OCI-LY3 (cell line): ENCODE measurements around the gene DFFB.

Experiments used
- H2AFZ ChIP-seq: fragments of 200-600, 300-600 bp; shearing (Covaris generic); 2 replicates; pipeline ENCODE4 v1.6.0; 2014; ENCODE audit warnings: antibody characterized with exemption, low read depth, low read length
- H3K27ac ChIP-seq: fragments of 200-600, 300-600 bp; sonication (generic); 2 replicates; pipeline ENCODE4 v1.5.1; 2014; ENCODE audit warnings: mild to moderate bottlenecking, low read length, moderate library complexity, mixed read lengths
- H3K27me3 ChIP-seq: fragments of 200-600, 300-600 bp; sonication (generic); 2 replicates; pipeline ENCODE4 v1.6.1; 2014; ENCODE audit warnings: low read depth, low read length, mixed read lengths
- H3K36me3 ChIP-seq: fragments of 200-600, 300-600 bp; sonication (generic); replicated peaks from 2 replicates; pipeline ENCODE3; 2014; ENCODE audit warnings: low read depth, low read length, mixed read lengths
- H3K4me1 ChIP-seq: fragments of 300-600, 200-600 bp; sonication (generic); 2 replicates; pipeline ENCODE4 v1.6.1; 2014; ENCODE audit warnings: low read length, mixed read lengths
- H3K4me2 ChIP-seq: fragments of 200-600, 300-600 bp; sonication (generic); 2 replicates; pipeline ENCODE4 v1.6.1; 2014; ENCODE audit warnings: low read length, mixed read lengths
- H3K4me3 ChIP-seq: fragments of 300-600, 200-600 bp; sonication (generic); 2 replicates; pipeline ENCODE4 v1.5.1; 2014; ENCODE audit warnings: antibody characterized with exemption, mild to moderate bottlenecking, low read length, moderate library complexity
- H3K79me2 ChIP-seq: fragments of 300-600, 200-600 bp; shearing (Covaris generic); 2 replicates; pipeline ENCODE4 v1.6.1; 2014; ENCODE audit warnings: mild to moderate bottlenecking, low read length, mixed read lengths
- H3K9ac ChIP-seq: fragments of 300-600, 200-600 bp; shearing (Covaris generic); 2 replicates; pipeline ENCODE4 v1.6.0; 2014; ENCODE audit warnings: mild to moderate bottlenecking, low read length, moderate library complexity
- H3K9me3 ChIP-seq: fragments of 200-600, 300-600 bp; shearing (Covaris generic); 2 replicates; pipeline ENCODE4 v1.6.1; 2014; ENCODE audit warnings: low read length, mixed read lengths; ENCODE audit not compliant: insufficient read depth
- H4K20me1 ChIP-seq: fragments of 200-600, 300-600 bp; sonication (generic); 2 replicates; pipeline ENCODE4 v1.6.1; 2016; ENCODE audit warnings: low read length, mixed read lengths; ENCODE audit not compliant: insufficient read depth
- CTCF ChIP-seq: fragments of 200-600, 300-600 bp; sonication (generic); IDR thresholded peaks from 2 replicates; pipeline ENCODE4 v1.5.1; 2014; ENCODE audit warnings: antibody characterized with exemption, low read length, low read depth
- EZH2phosphoT487 ChIP-seq: fragments of 200-600 bp; shearing (Covaris generic); IDR thresholded peaks from 2 replicates; pipeline ENCODE4 v1.6.1; 2018; ENCODE audit warnings: antibody characterized with exemption, mixed run types, low read depth

Gene DFFB

GRCh38 chr1:3929126-3929525, 71.8 kb downstream of the DFFB start:
- Histone ChIP-seq H3K9me3 (no peaks in the 10 kb centered on the region), H3K4me2 (no peak overlapping the region), H3K79me2 (no peaks in the 10 kb centered on the region), H4K20me1 (no peaks in the 10 kb centered on the region), H3K4me3 (no peak overlapping the region), H2AFZ (no peak overlapping the region), H3K36me3 (no peaks in the 10 kb centered on the region), H3K27ac (no peak overlapping the region), H3K27me3 (peaks cover 3% of the 10 kb centered on the region; the same call in 1 of the 2 replicates), H3K4me1 (no peaks in the 10 kb centered on the region), H3K9ac (no peak overlapping the region)
- TF ChIP-seq CTCF (no peak), EZH2phosphoT487 (no peak)

- no peak overlapping the region for H3K4me3 ChIP-seq
- no peaks in the 10 kb centered on the region for H3K4me1 ChIP-seq
- H3K27me3 ChIP-seq: peaks cover 8% of the 10 kb centered on the region; the same call in 1 of the 2 replicates
- no peak overlapping the region for H3K27ac ChIP-seq
- no peaks in the 10 kb centered on the region for H3K9me3 ChIP-seq
- TF ChIP-seq EZH2phosphoT487: no peak
- TF ChIP-seq CTCF: no peak
- H3K79me2 ChIP-seq: no peaks in the 10 kb centered on the region
- H3K9ac ChIP-seq: no peak overlapping the region
- no peak overlapping the region for H3K4me2 ChIP-seq
- no peak overlapping the region for H2AFZ ChIP-seq
- H3K36me3 ChIP-seq: no peaks in the 10 kb centered on the region
- no peaks in the 10 kb centered on the region for H4K20me1 ChIP-seq
These were observed 73.2 kb downstream of the DFFB start for GRCh38 chr1:3930301-3931006.

- no peak overlapping the region for H3K9ac ChIP-seq
- no peak overlapping the region for H3K4me3 ChIP-seq
- H3K36me3 ChIP-seq: no peaks in the 10 kb centered on the region
- H3K4me2 ChIP-seq: no peak overlapping the region
- H4K20me1 ChIP-seq: no peaks in the 10 kb centered on the region
- H2AFZ ChIP-seq: no peak overlapping the region
- TF ChIP-seq CTCF: no peak
- no peak for TF ChIP-seq EZH2phosphoT487
- H3K4me1 ChIP-seq: no peaks in the 10 kb centered on the region
- no peaks in the 10 kb centered on the region for H3K9me3 ChIP-seq
- H3K79me2 ChIP-seq: no peaks in the 10 kb centered on the region
- H3K27me3 ChIP-seq: peaks cover 8% of the 10 kb centered on the region; the same call in 1 of the 2 replicates
- no peak overlapping the region for H3K27ac ChIP-seq
These were observed 74.0 kb downstream of the DFFB start for GRCh38 chr1:3931007-3931912.
